WTC11 (cell line): ENCODE data around the gene ZBP1.

Source experiments
- ATF1 ChIP-seq: sonication (generic); formaldehyde crosslinking; IDR thresholded peaks from 2 replicates; pipeline ENCODE4 v1.8.1; 2023; ENCODE audit warnings: mild to moderate bottlenecking, moderate library complexity, missing genetic modification reagents
- CBFB ChIP-seq: sonication (generic); formaldehyde crosslinking; IDR thresholded peaks from 2 replicates; pipeline ENCODE4 v1.8.1; 2022; ENCODE audit warnings: mild to moderate bottlenecking, low read depth, missing genetic modification reagents
- CREM ChIP-seq: sonication (generic); formaldehyde crosslinking; IDR thresholded peaks from 2 replicates; pipeline ENCODE4 v1.8.1; 2022; ENCODE audit warnings: mild to moderate bottlenecking, missing genetic modification reagents, moderate library complexity
- ETV6 ChIP-seq: sonication (generic); formaldehyde crosslinking; IDR thresholded peaks from 2 replicates; pipeline ENCODE4 v1.8.1; 2022; ENCODE audit warnings: mild to moderate bottlenecking, missing genetic modification reagents
- ZNF121 ChIP-seq: sonication (generic); formaldehyde crosslinking; IDR thresholded peaks from 2 replicates; pipeline ENCODE4 v1.8.0; 2023; ENCODE audit warnings: missing genetic modification reagents
- ZNF219 ChIP-seq: sonication (generic); formaldehyde crosslinking; IDR thresholded peaks from 2 replicates; pipeline ENCODE4 v1.8.0; 2023; ENCODE audit warnings: missing genetic modification reagents, mild to moderate bottlenecking, borderline replicate concordance
- TF ChIP-seq, protein P1 (sequence below): fragments of 200-600 bp; IDR thresholded peaks from 2 replicates; pipeline ENCODE4 v1.8.0; 2022; ENCODE audit warnings: antibody characterized with exemption
- TF ChIP-seq, protein P2 (sequence below): sonication (generic); formaldehyde crosslinking; IDR thresholded peaks from 2 replicates; pipeline ENCODE4 v1.8.1; 2023; ENCODE audit warnings: mild to moderate bottlenecking, missing genetic modification reagents, borderline replicate concordance
- TF ChIP-seq, protein P3 (sequence below): sonication (generic); formaldehyde crosslinking; IDR thresholded peaks from 2 replicates; pipeline ENCODE4 v1.8.1; 2023; ENCODE audit warnings: mild to moderate bottlenecking, missing genetic modification reagents
- TF ChIP-seq, protein P4 (sequence below): sonication (generic); formaldehyde crosslinking; IDR thresholded peaks from 2 replicates; pipeline ENCODE4 v1.8.1; 2022; ENCODE audit warnings: low read depth, missing genetic modification reagents, borderline replicate concordance
- TF ChIP-seq, protein P5 (sequence below): sonication (generic); formaldehyde crosslinking; IDR thresholded peaks from 2 replicates; pipeline ENCODE4 v1.8.0; 2022; ENCODE audit warnings: mild to moderate bottlenecking, missing genetic modification reagents

DNA sequence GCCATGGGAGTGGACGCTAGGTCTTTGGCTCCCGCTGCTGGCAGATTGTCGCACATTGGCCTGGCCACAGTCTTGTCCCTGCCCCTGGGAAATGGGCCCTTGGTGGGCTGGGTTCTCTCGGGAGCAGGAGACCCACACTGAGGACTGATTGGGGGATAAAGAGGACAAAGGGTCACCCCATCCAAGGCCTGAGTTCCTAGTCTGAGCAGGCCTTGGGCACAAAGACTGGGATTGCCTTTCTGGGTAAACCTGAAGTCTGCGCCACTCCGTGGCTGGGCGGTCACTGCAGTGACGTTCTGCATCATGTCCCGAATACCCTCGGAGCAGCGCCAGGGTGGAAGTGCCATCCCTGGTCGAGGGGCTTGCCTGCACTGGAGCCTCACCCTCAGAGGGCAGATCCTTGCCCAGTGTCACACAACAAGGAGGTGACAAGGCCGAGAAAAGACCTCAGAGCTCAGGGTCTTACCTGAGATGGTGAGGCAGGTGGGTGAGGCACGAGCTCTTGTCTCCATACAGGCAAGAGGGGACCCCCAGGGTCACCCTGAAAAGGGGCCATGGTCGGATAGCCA is 36.1 kb upstream of the ZBP1 start:
- no peak for TF ChIP-seq ATF1 (CRISPR knock-in tag)
- no peak for TF ChIP-seq CBFB (CRISPR knock-in tag)
- no peak for TF ChIP-seq ZNF219 (CRISPR knock-in tag)
- TF ChIP-seq, protein P1, sequence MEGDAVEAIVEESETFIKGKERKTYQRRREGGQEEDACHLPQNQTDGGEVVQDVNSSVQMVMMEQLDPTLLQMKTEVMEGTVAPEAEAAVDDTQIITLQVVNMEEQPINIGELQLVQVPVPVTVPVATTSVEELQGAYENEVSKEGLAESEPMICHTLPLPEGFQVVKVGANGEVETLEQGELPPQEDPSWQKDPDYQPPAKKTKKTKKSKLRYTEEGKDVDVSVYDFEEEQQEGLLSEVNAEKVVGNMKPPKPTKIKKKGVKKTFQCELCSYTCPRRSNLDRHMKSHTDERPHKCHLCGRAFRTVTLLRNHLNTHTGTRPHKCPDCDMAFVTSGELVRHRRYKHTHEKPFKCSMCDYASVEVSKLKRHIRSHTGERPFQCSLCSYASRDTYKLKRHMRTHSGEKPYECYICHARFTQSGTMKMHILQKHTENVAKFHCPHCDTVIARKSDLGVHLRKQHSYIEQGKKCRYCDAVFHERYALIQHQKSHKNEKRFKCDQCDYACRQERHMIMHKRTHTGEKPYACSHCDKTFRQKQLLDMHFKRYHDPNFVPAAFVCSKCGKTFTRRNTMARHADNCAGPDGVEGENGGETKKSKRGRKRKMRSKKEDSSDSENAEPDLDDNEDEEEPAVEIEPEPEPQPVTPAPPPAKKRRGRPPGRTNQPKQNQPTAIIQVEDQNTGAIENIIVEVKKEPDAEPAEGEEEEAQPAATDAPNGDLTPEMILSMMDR, result no peak
- TF ChIP-seq, protein P2, sequence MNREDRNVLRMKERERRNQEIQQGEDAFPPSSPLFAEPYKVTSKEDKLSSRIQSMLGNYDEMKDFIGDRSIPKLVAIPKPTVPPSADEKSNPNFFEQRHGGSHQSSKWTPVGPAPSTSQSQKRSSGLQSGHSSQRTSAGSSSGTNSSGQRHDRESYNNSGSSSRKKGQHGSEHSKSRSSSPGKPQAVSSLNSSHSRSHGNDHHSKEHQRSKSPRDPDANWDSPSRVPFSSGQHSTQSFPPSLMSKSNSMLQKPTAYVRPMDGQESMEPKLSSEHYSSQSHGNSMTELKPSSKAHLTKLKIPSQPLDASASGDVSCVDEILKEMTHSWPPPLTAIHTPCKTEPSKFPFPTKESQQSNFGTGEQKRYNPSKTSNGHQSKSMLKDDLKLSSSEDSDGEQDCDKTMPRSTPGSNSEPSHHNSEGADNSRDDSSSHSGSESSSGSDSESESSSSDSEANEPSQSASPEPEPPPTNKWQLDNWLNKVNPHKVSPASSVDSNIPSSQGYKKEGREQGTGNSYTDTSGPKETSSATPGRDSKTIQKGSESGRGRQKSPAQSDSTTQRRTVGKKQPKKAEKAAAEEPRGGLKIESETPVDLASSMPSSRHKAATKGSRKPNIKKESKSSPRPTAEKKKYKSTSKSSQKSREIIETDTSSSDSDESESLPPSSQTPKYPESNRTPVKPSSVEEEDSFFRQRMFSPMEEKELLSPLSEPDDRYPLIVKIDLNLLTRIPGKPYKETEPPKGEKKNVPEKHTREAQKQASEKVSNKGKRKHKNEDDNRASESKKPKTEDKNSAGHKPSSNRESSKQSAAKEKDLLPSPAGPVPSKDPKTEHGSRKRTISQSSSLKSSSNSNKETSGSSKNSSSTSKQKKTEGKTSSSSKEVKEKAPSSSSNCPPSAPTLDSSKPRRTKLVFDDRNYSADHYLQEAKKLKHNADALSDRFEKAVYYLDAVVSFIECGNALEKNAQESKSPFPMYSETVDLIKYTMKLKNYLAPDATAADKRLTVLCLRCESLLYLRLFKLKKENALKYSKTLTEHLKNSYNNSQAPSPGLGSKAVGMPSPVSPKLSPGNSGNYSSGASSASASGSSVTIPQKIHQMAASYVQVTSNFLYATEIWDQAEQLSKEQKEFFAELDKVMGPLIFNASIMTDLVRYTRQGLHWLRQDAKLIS (CRISPR knock-in tag), result no peak
- TF ChIP-seq, protein P3, sequence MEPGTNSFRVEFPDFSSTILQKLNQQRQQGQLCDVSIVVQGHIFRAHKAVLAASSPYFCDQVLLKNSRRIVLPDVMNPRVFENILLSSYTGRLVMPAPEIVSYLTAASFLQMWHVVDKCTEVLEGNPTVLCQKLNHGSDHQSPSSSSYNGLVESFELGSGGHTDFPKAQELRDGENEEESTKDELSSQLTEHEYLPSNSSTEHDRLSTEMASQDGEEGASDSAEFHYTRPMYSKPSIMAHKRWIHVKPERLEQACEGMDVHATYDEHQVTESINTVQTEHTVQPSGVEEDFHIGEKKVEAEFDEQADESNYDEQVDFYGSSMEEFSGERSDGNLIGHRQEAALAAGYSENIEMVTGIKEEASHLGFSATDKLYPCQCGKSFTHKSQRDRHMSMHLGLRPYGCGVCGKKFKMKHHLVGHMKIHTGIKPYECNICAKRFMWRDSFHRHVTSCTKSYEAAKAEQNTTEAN (CRISPR knock-in tag), result no peak
- TF ChIP-seq, protein P4, sequence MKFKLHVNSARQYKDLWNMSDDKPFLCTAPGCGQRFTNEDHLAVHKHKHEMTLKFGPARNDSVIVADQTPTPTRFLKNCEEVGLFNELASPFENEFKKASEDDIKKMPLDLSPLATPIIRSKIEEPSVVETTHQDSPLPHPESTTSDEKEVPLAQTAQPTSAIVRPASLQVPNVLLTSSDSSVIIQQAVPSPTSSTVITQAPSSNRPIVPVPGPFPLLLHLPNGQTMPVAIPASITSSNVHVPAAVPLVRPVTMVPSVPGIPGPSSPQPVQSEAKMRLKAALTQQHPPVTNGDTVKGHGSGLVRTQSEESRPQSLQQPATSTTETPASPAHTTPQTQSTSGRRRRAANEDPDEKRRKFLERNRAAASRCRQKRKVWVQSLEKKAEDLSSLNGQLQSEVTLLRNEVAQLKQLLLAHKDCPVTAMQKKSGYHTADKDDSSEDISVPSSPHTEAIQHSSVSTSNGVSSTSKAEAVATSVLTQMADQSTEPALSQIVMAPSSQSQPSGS (CRISPR knock-in tag), result no peak
- TF ChIP-seq ZNF121 (CRISPR knock-in tag), result no peak
- TF ChIP-seq, protein P5, sequence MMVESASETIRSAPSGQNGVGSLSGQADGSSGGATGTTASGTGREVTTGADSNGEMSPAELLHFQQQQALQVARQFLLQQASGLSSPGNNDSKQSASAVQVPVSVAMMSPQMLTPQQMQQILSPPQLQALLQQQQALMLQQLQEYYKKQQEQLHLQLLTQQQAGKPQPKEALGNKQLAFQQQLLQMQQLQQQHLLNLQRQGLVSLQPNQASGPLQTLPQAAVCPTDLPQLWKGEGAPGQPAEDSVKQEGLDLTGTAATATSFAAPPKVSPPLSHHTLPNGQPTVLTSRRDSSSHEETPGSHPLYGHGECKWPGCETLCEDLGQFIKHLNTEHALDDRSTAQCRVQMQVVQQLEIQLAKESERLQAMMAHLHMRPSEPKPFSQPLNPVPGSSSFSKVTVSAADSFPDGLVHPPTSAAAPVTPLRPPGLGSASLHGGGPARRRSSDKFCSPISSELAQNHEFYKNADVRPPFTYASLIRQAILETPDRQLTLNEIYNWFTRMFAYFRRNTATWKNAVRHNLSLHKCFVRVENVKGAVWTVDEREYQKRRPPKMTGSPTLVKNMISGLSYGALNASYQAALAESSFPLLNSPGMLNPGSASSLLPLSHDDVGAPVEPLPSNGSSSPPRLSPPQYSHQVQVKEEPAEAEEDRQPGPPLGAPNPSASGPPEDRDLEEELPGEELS, result no peak
- no peak for TF ChIP-seq ETV6 (CRISPR knock-in tag)
- TF ChIP-seq CREM (CRISPR knock-in tag), result no peak
